ENCODE data around the gene SAP25.
"Not testable (repeated sequence)": the region's sequence is repeated elsewhere in the genome, so short reads cannot be mapped to it uniquely, and the experiment has no call there.

The SAP25 gene

GRCh38 chr7:100561491-100562194 lies 12.1 kb downstream of the SAP25 start:
- no peak for DNase-seq (ENCODE audit: low read depth in 2 of 2)
- TF ChIP-seq, protein P1, sequence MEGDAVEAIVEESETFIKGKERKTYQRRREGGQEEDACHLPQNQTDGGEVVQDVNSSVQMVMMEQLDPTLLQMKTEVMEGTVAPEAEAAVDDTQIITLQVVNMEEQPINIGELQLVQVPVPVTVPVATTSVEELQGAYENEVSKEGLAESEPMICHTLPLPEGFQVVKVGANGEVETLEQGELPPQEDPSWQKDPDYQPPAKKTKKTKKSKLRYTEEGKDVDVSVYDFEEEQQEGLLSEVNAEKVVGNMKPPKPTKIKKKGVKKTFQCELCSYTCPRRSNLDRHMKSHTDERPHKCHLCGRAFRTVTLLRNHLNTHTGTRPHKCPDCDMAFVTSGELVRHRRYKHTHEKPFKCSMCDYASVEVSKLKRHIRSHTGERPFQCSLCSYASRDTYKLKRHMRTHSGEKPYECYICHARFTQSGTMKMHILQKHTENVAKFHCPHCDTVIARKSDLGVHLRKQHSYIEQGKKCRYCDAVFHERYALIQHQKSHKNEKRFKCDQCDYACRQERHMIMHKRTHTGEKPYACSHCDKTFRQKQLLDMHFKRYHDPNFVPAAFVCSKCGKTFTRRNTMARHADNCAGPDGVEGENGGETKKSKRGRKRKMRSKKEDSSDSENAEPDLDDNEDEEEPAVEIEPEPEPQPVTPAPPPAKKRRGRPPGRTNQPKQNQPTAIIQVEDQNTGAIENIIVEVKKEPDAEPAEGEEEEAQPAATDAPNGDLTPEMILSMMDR (IDR thresholded peaks at IDR 0.05; ENCODE audit: low read depth, low read length): no peak
- H3K4me3 ChIP-seq (replicated peaks in 1 of 2; ENCODE audit: low read depth in 2 of 2, low read length in 2 of 2): no peak overlapping the region

DNA sequence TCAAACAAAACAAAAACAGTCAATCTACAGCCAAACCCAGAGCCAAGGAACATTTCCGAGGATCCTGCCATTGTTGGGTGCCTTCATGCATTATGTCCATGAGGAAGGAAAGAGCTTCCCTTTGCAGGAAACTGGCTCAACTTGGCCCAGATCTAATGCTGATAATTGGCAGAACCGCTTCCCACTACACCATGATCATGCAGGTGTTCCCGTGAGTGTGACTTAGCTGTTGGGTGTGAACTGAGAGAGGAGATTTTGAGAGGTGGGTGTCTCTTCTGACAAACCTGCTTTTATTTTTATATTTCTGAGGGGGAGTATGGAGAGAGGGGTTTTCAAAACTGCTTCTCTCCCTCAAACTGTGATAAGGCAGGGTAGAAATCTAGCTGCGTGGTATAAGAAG lies 14.6 kb downstream of the SAP25 start:
- TF ChIP-seq, protein P1 (IDR thresholded peaks at IDR 0.05; ENCODE audit: low read depth, low read length): no peak
- no peak for DNase-seq (ENCODE audit: low read depth in 2 of 2)
- no peak overlapping the region for H3K4me3 ChIP-seq (replicated peaks in 1 of 2; ENCODE audit: low read depth in 2 of 2, low read length in 2 of 2)

DNA sequence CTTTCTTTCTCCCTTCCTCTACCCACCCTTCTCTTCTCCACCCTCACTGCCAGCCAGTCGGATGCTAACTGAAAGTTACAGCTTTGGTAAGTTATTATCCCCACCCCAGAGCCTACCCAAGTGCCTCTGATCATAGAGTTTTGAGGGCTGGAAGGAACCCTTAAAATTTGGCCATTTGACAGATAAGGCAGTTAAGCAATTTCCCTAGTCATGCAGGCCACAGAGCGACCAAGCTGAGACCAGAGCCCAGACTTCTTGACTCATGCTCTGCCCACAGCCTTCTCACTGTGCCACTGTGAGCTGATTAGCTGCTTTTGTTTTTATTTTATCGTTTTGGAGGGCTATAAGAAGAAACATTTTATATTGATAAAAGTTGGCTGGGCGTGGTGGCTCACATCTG lies 17.2 kb downstream of the SAP25 start:
- H3K4me3 ChIP-seq (replicated peaks in 1 of 2; ENCODE audit: low read depth in 2 of 2, low read length in 2 of 2): no peak overlapping the region
- DNase-seq (ENCODE audit: low read depth in 2 of 2): peak; percentile 71 to 79
- TF ChIP-seq, protein P1 (IDR thresholded peaks at IDR 0.05; ENCODE audit: low read depth, low read length): no peak

- no peak overlapping the region for H3K4me3 ChIP-seq (replicated peaks in 1 of 2; ENCODE audit: low read depth in 2 of 2, low read length in 2 of 2)
- DNase-seq (ENCODE audit: low read depth in 2 of 2): no peak
- TF ChIP-seq, protein P1 (IDR thresholded peaks at IDR 0.05; ENCODE audit: low read depth, low read length): no peak
Measured at GRCh38 chr7:100555701-100556100, 18.0 kb downstream of the SAP25 start.

GRCh38 chr7:100553032-100553431 lies 20.7 kb downstream of the SAP25 start:
- no peak for DNase-seq (ENCODE audit: low read depth in 2 of 2)
- TF ChIP-seq, protein P1 (IDR thresholded peaks at IDR 0.05; ENCODE audit: low read depth, low read length): no peak

GRCh38 chr7:100552532-100552931 lies 21.2 kb downstream of the SAP25 start:
- H3K4me3 ChIP-seq (replicated peaks in 1 of 2; ENCODE audit: low read depth in 2 of 2, low read length in 2 of 2): no peak overlapping the region
- no peak for DNase-seq (ENCODE audit: low read depth in 2 of 2)
- TF ChIP-seq, protein P1 (IDR thresholded peaks at IDR 0.05; ENCODE audit: low read depth, low read length): no peak

More at GRCh38 chr7:100553032-100553431, 20.7 kb downstream of the SAP25 start:
- H3K4me3 ChIP-seq (replicated peaks in 1 of 2; ENCODE audit: low read depth in 2 of 2, low read length in 2 of 2): no peak overlapping the region

DNA sequence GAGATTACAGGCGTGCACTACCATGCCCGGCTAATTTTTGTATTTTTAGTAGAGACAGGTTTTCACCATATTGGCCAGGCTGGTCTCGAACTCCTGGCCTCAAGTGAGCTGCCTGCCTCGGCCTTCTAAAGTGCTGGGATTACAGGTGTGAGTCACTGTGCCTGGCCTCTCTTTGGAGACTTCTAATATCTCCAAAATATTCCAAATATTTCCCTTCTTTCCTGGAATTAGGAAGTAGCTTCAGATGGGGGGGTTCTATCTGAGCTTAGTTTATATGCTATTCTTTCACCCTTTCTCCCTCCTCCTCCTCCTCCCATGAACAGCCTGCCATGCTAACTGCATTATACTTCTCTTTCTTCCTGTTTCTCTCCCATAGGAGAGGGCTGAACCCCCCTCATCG lies 25.3 kb downstream of the SAP25 start:
- peak in 1 of 2 donors; percentile 44 for DNase-seq (ENCODE audit: low read depth in 2 of 2)

More for the DNA sequence above, 25.3 kb downstream of the SAP25 start:
- not testable (repeated sequence) for H3K4me3 ChIP-seq (replicated peaks in 1 of 2; ENCODE audit: low read depth in 2 of 2, low read length in 2 of 2)

All from cardiac fibroblast (primary cell).